ENCODE results near the gene CTNS.

The CTNS gene

GRCh38 chr17:3659541-3660111 lies 23.1 kb downstream of the CTNS start:
- no peak for DNase-seq

DNA sequence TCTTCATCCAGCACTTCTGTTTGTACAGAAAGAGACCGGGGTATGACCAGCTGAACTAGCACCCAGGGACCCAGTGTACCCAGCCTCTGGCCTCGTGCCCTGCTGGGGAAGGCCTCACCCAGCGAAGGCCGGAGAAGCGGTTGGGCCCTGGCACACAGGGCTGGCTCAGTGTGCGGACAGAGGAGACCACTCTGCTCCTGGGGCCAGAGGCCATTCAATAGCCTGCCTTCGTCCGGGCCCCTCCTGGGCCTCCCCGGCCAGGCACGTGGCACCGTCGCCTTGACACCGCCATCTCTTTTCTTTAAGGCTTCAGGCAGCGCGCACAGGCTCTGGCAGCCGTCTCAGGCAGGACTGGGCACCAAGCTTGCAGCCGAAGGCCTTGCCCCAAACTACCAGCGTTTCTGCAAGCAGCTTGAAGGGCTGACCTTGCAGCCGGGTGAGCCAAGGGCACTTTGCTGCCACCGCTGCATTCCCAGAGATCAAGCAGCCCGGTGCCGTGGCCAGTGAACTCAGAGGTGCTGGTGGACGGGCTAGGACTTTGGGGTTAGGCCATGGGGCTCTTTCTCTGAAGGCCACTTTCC lies 23.8 kb downstream of the CTNS start:
- DNase-seq: no peak

GRCh38 chr17:3663102-3664011 lies 26.8 kb downstream of the CTNS start:
- DNase-seq: no peak

DNA sequence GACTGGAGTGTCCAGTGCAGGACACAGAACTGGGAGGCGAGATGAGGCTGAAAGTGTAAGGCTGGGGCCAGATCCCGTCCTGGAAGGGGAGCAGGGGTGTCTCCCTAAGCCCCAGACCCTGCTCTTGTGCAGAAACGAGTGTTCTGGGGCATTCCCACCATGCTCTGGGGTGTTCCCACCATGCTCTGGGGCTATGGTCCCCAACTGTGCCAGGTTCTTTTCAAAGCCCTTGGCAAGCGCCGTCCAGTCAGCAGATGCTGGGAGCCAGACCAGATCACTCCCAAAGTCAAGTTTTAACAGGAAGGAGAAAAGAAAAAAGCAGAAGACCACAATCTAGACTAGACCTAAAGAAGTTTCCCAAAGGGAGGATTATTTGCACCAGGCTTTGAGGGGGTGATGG lies 29.3 kb downstream of the CTNS start:
- DNase-seq: no peak

- no peak for DNase-seq
Observed at GRCh38 chr17:3666516-3666915, 30.0 kb downstream of the CTNS start.

DNA sequence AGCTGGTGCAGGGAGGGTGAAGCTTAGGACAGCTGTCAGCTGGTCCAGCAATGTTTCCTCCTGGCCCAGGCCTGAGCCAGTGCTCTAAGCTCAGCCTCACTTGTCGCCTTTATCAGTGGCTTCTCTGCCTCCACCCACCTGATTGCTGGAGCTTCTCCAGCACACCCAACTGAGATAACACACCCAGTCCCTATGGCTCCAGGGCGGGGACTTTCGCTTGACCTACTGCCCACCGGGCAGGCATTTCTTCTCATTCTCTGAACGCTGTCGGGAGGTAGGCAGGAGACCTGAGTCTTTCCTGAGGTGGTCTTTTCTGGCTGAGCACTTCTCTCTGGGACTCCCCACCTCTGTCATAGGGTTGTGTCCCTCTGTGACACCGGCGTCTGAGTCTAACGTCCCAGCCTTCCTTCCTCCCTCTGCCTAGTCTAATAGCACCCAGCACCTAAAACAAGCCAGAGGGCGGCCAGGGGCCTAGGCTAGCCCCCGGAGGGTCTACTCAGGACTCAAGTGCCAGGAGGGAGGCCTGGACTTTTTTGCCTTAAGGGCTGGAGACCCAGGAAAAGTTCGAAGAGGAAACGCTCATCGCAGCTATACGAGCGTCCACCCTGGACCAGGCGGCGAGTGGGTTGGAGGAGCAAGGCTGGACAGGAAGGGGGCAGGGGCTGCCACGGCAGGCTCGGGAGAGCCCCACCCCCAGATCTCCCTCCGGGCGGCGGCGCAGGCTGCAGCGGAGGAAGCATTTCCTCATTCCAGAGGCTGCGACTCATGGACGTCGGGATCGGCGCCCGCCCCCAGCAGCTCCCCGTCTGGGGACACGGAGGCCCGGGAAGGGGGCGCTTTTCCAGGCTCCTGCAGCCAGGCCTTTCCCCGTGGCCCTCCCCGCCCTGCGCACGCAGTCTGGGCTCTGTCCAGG lies 31.1 kb downstream of the CTNS start:
- peak; percentile 32 for DNase-seq

GRCh38 chr17:3668279-3669084 lies 31.9 kb downstream of the CTNS start, which contains the start of the genes EMC6 and TAX1BP3:
EMC6 (plus strand) TSS chr17:3668812; CDS start chr17:3669147, 335 bp downstream.
TAX1BP3 (minus strand) TSS chr17:3668578; CDS start chr17:3668526, 52 bp downstream.
- DNase-seq: peak; percentile 95

DNA sequence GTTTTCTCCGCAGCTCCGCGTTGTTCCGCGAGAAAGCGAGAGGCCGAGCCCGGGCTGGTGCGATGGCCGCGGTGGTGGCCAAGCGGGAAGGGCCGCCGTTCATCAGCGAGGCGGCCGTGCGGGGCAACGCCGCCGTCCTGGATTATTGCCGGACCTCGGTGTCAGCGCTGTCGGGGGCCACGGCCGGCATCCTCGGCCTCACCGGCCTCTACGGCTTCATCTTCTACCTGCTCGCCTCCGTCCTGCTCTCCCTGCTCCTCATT lies 32.5 kb downstream of the CTNS start:
- DNase-seq: no peak

- no peak for DNase-seq
Observed at GRCh38 chr17:3669548-3669947, 33.0 kb downstream of the CTNS start.

DNA sequence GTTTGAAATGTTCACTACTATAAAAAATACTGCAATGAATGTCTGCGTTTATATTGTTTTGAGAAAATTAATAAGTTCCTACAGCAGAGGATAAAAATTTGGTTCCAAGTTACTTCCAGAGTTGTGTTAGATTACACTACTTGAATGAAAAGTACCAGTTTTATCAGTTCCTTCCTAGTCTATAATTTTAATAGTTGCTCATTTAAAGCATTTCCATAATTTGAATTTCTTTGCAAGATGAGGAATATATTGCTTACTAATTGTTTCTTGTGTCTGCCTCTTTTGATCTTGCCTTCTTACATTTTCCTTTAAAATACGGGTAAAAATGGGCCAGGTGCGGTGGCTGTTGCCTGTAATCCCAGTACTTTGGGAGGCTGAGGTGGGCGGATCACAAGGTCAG lies 36.0 kb downstream of the CTNS start:
- DNase-seq: no peak

DNA sequence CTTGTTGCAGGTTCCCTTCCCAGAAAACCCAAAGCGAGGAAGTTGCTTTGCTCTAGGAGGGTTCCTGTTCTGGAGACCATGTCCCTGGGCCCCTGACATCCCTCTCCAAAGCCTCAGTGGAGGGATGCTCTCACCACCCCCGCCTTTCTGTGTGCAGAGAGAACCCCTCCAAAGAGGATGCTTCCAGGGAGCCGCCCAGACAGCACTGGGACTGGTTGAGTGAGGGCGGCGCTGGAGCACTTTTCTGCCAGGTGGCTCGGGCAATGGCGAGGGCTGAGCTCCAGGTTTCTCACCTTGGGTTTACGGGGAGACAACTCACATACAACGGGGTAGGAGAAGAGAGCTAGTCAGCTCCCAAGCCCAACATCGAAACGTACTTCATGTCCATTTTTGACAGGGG lies 39.3 kb downstream of the CTNS start:
- no peak for DNase-seq

- no peak for DNase-seq
Observed at GRCh38 chr17:3678095-3678820, 41.7 kb downstream of the CTNS start.

DNA sequence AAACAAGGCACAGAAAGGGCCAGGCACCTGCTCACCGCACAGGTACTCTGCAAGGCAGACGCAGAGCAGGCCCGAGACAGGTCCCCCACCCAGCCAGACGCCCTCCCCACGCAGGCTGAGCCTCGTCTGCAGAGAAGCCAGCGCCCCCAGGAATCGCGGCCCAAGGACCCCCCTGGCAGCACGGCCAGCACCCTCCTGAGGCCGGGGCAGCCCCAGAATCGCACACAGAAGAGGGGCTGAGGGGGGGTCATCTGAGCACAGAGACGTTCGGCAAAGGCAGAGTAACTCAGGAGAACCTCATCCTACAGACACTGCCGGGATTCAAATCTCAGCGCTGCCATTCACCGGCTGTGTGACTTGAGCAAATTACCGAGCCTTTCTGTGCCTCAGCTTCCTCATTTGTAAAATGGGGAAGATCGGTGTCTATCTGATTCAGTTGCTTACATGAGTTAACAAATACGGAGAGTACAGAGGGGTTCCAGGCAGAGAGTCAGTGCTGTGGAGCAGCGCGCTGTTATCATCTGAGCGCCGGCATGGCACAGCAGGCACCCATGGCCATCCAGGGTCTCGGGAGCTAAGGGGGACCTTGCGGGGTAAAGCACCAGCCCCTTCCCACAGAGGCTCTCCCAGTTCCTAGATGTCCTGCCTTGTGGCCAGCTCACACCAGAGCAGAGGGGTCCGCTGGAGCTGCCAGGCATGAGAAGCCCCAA lies 42.4 kb downstream of the CTNS start:
- no peak for DNase-seq

- no peak for DNase-seq
Observed at GRCh38 chr17:3679531-3680126, 43.1 kb downstream of the CTNS start.

DNA sequence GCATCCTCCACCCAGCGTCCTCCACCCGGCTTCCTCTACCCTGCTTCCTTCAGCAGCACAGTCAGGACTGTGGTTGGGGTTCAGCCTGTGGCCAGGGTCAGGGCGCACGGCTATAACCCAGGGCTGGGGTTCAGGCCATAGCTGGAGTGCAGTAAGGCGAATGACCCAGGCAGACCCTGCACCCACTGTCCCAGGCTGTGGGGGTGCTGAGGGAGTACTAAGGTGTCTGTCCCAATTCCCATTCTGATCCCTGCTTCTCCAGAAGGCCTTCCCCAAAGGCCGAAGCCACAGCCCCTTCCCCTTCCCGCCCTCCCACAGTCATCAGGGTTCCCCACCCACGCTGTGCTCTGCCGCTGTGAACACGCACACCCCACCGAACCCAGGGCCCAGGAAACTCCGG lies 44.5 kb downstream of the CTNS start:
- no peak for DNase-seq

DNA sequence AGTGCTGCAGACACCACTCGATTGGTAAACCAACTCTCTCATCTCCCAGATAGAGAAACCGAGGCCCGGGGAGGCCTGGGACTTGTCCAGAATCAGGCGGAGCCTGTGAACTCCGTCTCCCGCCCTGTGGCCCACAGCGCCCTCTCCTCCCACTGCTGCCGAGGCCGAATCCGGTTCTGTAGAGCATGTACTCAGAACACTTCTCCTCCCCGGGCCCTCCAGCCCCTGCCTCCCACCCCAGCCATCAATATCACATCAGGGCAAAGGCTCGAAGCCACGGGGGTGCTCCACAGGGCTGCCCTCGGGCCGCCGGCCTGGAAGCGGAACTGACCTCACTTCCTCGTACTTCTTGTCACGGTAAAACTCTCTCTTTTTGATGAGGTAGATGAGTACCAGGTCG lies 45.0 kb downstream of the CTNS start:
- no peak for DNase-seq

DNA sequence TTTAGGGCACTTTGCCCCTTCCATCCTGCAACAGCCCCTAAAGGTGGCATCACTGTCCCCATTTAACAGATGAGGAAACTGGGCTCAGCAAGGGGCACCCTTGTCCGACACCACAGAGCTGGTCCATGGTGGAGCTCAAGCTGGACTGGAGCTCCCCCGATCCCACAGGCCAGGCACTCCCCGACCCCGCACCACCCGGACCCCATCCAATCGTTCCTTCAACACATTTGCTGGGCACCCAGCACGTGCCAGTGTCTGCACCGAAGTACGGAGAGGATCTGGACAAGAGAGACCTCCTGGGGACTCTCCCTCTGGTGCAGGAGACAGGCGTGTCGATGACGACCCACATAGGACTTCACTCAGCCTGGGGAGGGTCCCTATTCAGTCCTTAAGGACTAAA lies 45.5 kb downstream of the CTNS start:
- no peak for DNase-seq

DNA sequence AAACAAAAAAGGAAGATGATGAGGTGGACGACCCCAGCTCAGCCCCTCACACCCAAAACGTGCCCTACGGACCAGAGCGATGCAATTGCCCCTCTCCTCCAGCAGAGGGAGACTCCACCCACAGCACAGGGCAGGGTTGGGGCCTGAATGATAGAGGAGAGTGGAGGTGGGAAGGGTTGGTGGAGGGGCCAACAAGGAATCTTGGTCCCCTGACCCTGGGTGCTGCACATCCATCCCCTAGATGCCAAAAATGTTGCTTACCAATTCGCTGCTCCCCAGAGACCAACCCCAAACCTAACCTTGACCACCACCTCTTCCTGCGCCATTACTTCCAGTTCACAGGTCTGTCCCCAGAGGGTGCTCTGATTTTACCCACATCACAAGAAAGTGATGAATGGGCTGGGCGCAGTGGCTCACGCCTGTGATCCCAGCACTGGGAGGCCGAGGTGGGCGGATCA lies 46.5 kb downstream of the CTNS start:
- DNase-seq: no peak

GRCh38 chr17:3685174-3685573 lies 48.6 kb downstream of the CTNS start:
- no peak for DNase-seq

DNA sequence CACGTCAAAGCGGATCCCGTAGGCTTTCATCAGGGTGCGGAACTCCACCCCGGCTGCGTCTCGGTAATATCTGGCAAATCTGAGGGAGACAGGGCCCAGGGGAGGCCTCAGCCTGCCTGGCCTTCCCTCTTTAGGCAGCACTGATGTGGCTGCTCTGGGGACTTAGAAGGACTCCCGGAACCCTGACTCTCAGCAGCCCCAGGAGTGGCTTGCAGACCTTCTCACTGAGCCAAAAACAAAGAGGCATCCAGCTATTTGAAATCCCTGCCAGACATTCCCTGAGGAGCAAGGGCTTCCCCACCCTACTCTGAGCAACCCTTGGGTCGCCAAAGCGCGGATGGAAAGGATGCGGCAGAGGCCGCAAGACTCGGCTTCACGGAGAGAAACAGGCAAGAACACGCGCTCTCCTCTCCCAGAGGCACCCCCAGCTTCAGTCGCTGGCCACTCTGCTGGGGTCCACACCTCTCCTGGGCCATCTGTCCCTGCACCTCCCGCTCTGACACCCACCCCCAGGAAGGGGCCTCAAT lies 51.5 kb downstream of the CTNS start:
- DNase-seq: no peak
